Transverse colon (tissue), 4 donors: Measurements from ENCODE around the gene MGLL.

Experiments used
- POLR2AphosphoS5 ChIP-seq, 3 donors: sonication (generic); formaldehyde crosslinking; IDR thresholded peaks; one replicate each; pipeline ENCODE4 v1.6.1; 2016; ENCODE audit warnings: antibody characterized with exemption in 3 of 3
- TF ChIP-seq, protein P1 (sequence below), 5 experiments: fragments of 200-600 bp in 3 of 5; fragments of 450-650 bp in 2 of 5; sonication (generic) in 3 of 5; IDR thresholded peaks; 1 replicate in 2 of 5; 2 replicates in 3 of 5; pipeline ENCODE4 v1.5.1; 2016 to 2017; ENCODE audit warnings: antibody characterized with exemption in 5 of 5, inconsistent platforms in 3 of 5, mild to moderate bottlenecking in 2 of 5, moderate library complexity in 1 of 5

- peak; percentile 23 to 37 (median 36) for TF ChIP-seq POLR2AphosphoS5 (IDR thresholded peaks at IDR 0.05)
- TF ChIP-seq, protein P1, sequence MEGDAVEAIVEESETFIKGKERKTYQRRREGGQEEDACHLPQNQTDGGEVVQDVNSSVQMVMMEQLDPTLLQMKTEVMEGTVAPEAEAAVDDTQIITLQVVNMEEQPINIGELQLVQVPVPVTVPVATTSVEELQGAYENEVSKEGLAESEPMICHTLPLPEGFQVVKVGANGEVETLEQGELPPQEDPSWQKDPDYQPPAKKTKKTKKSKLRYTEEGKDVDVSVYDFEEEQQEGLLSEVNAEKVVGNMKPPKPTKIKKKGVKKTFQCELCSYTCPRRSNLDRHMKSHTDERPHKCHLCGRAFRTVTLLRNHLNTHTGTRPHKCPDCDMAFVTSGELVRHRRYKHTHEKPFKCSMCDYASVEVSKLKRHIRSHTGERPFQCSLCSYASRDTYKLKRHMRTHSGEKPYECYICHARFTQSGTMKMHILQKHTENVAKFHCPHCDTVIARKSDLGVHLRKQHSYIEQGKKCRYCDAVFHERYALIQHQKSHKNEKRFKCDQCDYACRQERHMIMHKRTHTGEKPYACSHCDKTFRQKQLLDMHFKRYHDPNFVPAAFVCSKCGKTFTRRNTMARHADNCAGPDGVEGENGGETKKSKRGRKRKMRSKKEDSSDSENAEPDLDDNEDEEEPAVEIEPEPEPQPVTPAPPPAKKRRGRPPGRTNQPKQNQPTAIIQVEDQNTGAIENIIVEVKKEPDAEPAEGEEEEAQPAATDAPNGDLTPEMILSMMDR (IDR thresholded peaks at IDR 0.05), result no peak
Observed at GRCh38 chr3:127821394-127821793, 921 bp downstream of the MGLL start.
